PC-9 (cell line): ENCODE data around the gene ALDOA. TPM values are rescaled to one million over a fixed set of nuclear protein-coding genes. Genes with fewer than 3 reads are reported as not detected.

Experiments
- BruUV-seq: library from RNA; stranded (reverse); fragments of 400-500 nt; replicated peaks from 2 replicates; lab custom pipeline; 2021; lab: Mats Ljungman, UMichigan
- CTCF ChIA-PET: fragments of 300-600 bp; sonication (Branson Sonifier 250); formaldehyde crosslinking; loops from one replicate; lab custom pipeline; 2022; ENCODE audit warnings: antibody characterized with exemption; lab: Charles Lee
- POLR2A ChIA-PET: fragments of 300-600 bp; sonication (Branson Sonifier 250); formaldehyde crosslinking; loops from one replicate; lab custom pipeline; 2022; ENCODE audit warnings: antibody characterized with exemption; ENCODE audit not compliant: unreplicated experiment; lab: Charles Lee
- DNase-seq, 2 experiments: peaks; one replicate each; pipeline versions ENCODE4 v3.0.0 to v3.0.0-alpha.2; 2015 to 2022; ENCODE audit warnings: mixed read lengths in 1 of 2
- H2AFZ ChIP-seq: fragments of 200-600 bp; sonication (generic); 2 replicates; pipeline ENCODE4 v1.8.1; 2017; ENCODE audit warnings: antibody characterized with exemption
- H3F3A ChIP-seq: fragments of 200-600 bp; sonication (generic); 2 replicates; pipeline ENCODE4 v1.8.1; 2017; ENCODE audit warnings: antibody characterized with exemption, mild to moderate bottlenecking, low read depth; ENCODE audit not compliant: insufficient read depth
- H3K27ac ChIP-seq: fragments of 200-600 bp; sonication (generic); 2 replicates; pipeline ENCODE4 v1.6.1; 2016; ENCODE audit warnings: mixed run types
- H3K27me3 ChIP-seq: fragments of 200-600 bp; sonication (generic); 2 replicates; pipeline ENCODE4 v1.6.1; 2016; ENCODE audit warnings: low read depth, mixed run types; ENCODE audit not compliant: insufficient read depth
- H3K36me3 ChIP-seq: fragments of 200-600 bp; sonication (generic); 2 replicates; pipeline ENCODE4 v1.6.1; 2016; ENCODE audit warnings: low read depth, mixed run types
- H3K4me1 ChIP-seq: fragments of 200-600 bp; sonication (generic); replicated peaks from 2 replicates; pipeline ENCODE4 v1.6.1; 2016; ENCODE audit warnings: mixed run types; ENCODE audit not compliant: insufficient read depth
- H3K4me2 ChIP-seq: fragments of 200-600 bp; sonication (generic); 2 replicates; pipeline ENCODE4 v1.6.1; 2017; ENCODE audit warnings: mixed run types
- H3K4me3 ChIP-seq: fragments of 200-600 bp; sonication (generic); 2 replicates; pipeline ENCODE4 v1.6.1; 2016; ENCODE audit warnings: mixed run types
- H3K79me2 ChIP-seq: fragments of 200-600 bp; sonication (generic); 2 replicates; pipeline ENCODE4 v1.6.1; 2017; ENCODE audit warnings: low read depth, mixed run types
- H3K9me2 ChIP-seq: fragments of 200-600 bp; sonication (generic); 2 replicates; pipeline ENCODE4 v1.8.1; 2017; ENCODE audit warnings: mild to moderate bottlenecking; ENCODE audit not compliant: insufficient read depth
- H3K9me3 ChIP-seq: fragments of 200-600 bp; sonication (generic); 2 replicates; pipeline ENCODE4 v1.8.1; 2016; ENCODE audit warnings: low read depth; ENCODE audit not compliant: insufficient read depth
- H4K20me1 ChIP-seq: fragments of 200-600 bp; sonication (generic); 2 replicates; pipeline ENCODE4 v1.8.1; 2017; ENCODE audit not compliant: insufficient read depth
- EZH2 ChIP-seq: fragments of 200-600 bp; sonication (generic); IDR thresholded peaks from 2 replicates; pipeline ENCODE4 v1.8.0; 2017; ENCODE audit warnings: antibody characterized with exemption, low read depth
- intact Hi-C: fragments of 100-400 bp; cut with micrococcal nuclease; formaldehyde crosslinking; loops from one replicate; pipeline ENCODE4 v1.10.0; 2022; ENCODE audit not compliant: unreplicated experiment
- total RNA-seq: library from RNA; stranded (reverse); gene quantifications from 2 replicates; pipeline ENCODE4 v1.2.3, GENCODE V29; 2021
- TF ChIP-seq, protein P1 (sequence below): fragments of 200-600 bp; sonication (generic); conservative IDR thresholded peaks from 2 replicates; pipeline ENCODE4 v1.6.1; 2017; ENCODE audit warnings: mixed run types, antibody characterized with exemption, mild to moderate bottlenecking, moderate library complexity

The ALDOA gene
- total RNA-seq, 1 experiment from 2014 or later: 3,090 TPM

DNA sequence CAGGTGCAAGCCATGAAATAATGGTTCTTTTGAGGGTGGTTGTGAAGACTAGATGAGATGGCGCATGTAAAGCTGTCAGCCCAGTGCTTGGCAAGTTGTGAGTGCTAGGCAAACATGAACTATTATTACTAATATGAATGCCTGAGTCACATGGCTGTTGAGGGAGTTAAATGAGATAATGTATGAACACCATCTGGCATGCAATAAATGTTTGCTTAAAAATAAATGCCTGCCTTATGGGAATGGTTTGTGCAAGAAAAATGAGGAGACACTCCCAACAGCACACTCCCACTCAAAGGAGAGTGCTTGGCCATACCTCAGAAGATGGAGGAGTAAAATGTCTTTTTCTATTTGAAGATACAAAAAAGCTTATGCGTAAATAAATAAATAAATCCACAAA is 53.9 kb downstream of the ALDOA start:
- no TSS peak for BruUV-seq
- no peak for TF ChIP-seq EZH2
- TF ChIP-seq, protein P1, sequence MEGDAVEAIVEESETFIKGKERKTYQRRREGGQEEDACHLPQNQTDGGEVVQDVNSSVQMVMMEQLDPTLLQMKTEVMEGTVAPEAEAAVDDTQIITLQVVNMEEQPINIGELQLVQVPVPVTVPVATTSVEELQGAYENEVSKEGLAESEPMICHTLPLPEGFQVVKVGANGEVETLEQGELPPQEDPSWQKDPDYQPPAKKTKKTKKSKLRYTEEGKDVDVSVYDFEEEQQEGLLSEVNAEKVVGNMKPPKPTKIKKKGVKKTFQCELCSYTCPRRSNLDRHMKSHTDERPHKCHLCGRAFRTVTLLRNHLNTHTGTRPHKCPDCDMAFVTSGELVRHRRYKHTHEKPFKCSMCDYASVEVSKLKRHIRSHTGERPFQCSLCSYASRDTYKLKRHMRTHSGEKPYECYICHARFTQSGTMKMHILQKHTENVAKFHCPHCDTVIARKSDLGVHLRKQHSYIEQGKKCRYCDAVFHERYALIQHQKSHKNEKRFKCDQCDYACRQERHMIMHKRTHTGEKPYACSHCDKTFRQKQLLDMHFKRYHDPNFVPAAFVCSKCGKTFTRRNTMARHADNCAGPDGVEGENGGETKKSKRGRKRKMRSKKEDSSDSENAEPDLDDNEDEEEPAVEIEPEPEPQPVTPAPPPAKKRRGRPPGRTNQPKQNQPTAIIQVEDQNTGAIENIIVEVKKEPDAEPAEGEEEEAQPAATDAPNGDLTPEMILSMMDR: no peak
- DNase-seq: no peak
- no peaks in the 10 kb centered on the region for H3K79me2 ChIP-seq
- peaks cover 3% of the 10 kb centered on the region; the same call in 1 of the 2 replicates for H4K20me1 ChIP-seq
- no peak overlapping the region for H3K27ac ChIP-seq
- no peak overlapping the region for H2AFZ ChIP-seq
- H3F3A ChIP-seq: peaks cover 39% of the 10 kb centered on the region
- no peaks in the 10 kb centered on the region for H3K9me3 ChIP-seq
- intact Hi-C loops: no loop called here
- H3K9me2 ChIP-seq: no peaks in the 10 kb centered on the region
- ChIA-PET POLR2A (no interaction called here), CTCF (no interaction called here)
- no peaks in the 10 kb centered on the region for H3K27me3 ChIP-seq
- H3K4me3 ChIP-seq: no peak overlapping the region
- no peaks in the 10 kb centered on the region for H3K36me3 ChIP-seq
- no peak overlapping the region for H3K4me2 ChIP-seq
- peaks cover 43% of the 10 kb centered on the region for H3K4me1 ChIP-seq

Other genes with a start within 250 kb of the ALDOA start
- 27.5 and 44.6 TPM in 2 replicates for gene PAGR1, start 249.6 kb upstream of the ALDOA start, total RNA-seq
- 197 and 208 TPM in 2 replicates for gene MVP, start 245.3 kb upstream of the ALDOA start, total RNA-seq
- gene CDIPT, start 202.5 kb upstream of the ALDOA start, total RNA-seq: 90.6 and 133 TPM in 2 replicates
- gene SEZ6L2, start 166.2 kb upstream of the ALDOA start, total RNA-seq: 46.5 and 64.0 TPM in 2 replicates
- gene ASPHD1, start 165.3 kb upstream of the ALDOA start, total RNA-seq: 8.3 and 11.3 TPM in 2 replicates
- 52.7 and 72.0 TPM in 2 replicates for gene KCTD13, start 139.5 kb upstream of the ALDOA start, total RNA-seq
- 141 and 203 TPM in 2 replicates for gene TMEM219, start 103.7 kb upstream of the ALDOA start, total RNA-seq
- gene TAOK2, start 91.9 kb upstream of the ALDOA start, total RNA-seq: 76.6 and 82.9 TPM in 2 replicates
- 27.0 and 27.3 TPM in 2 replicates for gene HIRIP3, start 70.1 kb upstream of the ALDOA start, total RNA-seq
- gene INO80E, start 69.5 kb upstream of the ALDOA start, total RNA-seq: 102 TPM in 2 replicates
- 11.0 and 11.3 TPM in 2 replicates for gene DOC2A, start 54.7 kb upstream of the ALDOA start, total RNA-seq
- not detected in 2 replicates for gene C16orf92, start 42.6 kb upstream of the ALDOA start, total RNA-seq
- gene TLCD3B, start 34.5 kb upstream of the ALDOA start, total RNA-seq: 5.8 and 9.7 TPM in 2 replicates
- 246 and 268 TPM in 2 replicates for gene PPP4C, start 10.2 kb downstream of the ALDOA start, total RNA-seq
- 8.3 and 9.6 TPM in 2 replicates for gene TBX6, start 26.2 kb downstream of the ALDOA start, total RNA-seq
- gene YPEL3, start 30.5 kb downstream of the ALDOA start, total RNA-seq: 95.4 and 129 TPM in 2 replicates
- 27.5 and 32.1 TPM in 2 replicates for gene GDPD3, start 47.8 kb downstream of the ALDOA start, total RNA-seq
- gene MAPK3, start 57.5 kb downstream of the ALDOA start, total RNA-seq: 113 and 133 TPM in 2 replicates
- gene CORO1A, start 117.8 kb downstream of the ALDOA start, total RNA-seq: 7.9 and 12.2 TPM in 2 replicates
- 258 and 379 TPM in 2 replicates for gene BOLA2B, start 127.9 kb downstream of the ALDOA start, total RNA-seq
- 100 and 252 TPM in 2 replicates for gene SLX1A, start 128.1 kb downstream of the ALDOA start, total RNA-seq
- 95.2 and 103 TPM in 2 replicates for gene SULT1A3, start 133.5 kb downstream of the ALDOA start, total RNA-seq
- gene NPIPB13, start 182.7 kb downstream of the ALDOA start, total RNA-seq: 24.6 and 30.6 TPM in 2 replicates